ENCODE measurements around the gene OLIG1.

DNA sequence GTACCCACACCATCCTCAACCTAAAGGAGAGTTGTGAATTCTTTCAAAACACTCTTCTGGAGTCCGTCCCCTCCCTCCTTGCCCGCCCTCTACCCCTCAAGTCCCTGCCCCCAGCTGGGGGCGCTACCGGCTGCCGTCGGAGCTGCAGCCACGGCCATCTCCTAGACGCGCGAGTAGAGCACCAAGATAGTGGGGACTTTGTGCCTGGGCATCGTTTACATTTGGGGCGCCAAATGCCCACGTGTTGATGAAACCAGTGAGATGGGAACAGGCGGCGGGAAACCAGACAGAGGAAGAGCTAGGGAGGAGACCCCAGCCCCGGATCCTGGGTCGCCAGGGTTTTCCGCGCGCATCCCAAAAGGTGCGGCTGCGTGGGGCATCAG is 44.8 kb upstream of the OLIG1 start:
- TF ChIP-seq, protein P1, sequence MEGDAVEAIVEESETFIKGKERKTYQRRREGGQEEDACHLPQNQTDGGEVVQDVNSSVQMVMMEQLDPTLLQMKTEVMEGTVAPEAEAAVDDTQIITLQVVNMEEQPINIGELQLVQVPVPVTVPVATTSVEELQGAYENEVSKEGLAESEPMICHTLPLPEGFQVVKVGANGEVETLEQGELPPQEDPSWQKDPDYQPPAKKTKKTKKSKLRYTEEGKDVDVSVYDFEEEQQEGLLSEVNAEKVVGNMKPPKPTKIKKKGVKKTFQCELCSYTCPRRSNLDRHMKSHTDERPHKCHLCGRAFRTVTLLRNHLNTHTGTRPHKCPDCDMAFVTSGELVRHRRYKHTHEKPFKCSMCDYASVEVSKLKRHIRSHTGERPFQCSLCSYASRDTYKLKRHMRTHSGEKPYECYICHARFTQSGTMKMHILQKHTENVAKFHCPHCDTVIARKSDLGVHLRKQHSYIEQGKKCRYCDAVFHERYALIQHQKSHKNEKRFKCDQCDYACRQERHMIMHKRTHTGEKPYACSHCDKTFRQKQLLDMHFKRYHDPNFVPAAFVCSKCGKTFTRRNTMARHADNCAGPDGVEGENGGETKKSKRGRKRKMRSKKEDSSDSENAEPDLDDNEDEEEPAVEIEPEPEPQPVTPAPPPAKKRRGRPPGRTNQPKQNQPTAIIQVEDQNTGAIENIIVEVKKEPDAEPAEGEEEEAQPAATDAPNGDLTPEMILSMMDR (conservative IDR thresholded peaks at IDR 0.05): no peak
- no peak for TF ChIP-seq EZH2 (IDR thresholded peaks at IDR 0.05; ENCODE audit: low read depth)

Measured in PC-9 (cell line).